A673 (cell line): Measurements from ENCODE around the gene CMTM8. TPM values are rescaled to one million over a fixed set of nuclear protein-coding genes. Genes with fewer than 3 reads are reported as not detected.

Experiments
- BruUV-seq: library from RNA; stranded (reverse); fragments of 400-500 nt; replicated peaks from 2 replicates; lab custom pipeline; 2021; lab: Mats Ljungman, UMichigan
- CTCF ChIA-PET: fragments of 300-600 bp; sonication (Branson Sonifier 250); formaldehyde crosslinking; loops from one replicate; lab custom pipeline; 2022; ENCODE audit warnings: antibody characterized with exemption; lab: Charles Lee
- POLR2A ChIA-PET: fragments of 300-600 bp; sonication (Branson Sonifier 250); formaldehyde crosslinking; loops from one replicate; lab custom pipeline; 2022; ENCODE audit warnings: antibody characterized with exemption; ENCODE audit not compliant: low non-redundant PET; lab: Charles Lee
- DNase-seq: peaks from one replicate; pipeline ENCODE4 v3.0.0-alpha.2; 2015; ENCODE audit warnings: low spot score
- H3K27ac ChIP-seq: fragments of 200-600 bp; sonication (generic); 2 replicates; pipeline ENCODE4 v1.5.1; 2016; ENCODE audit warnings: mixed run types, low read depth, mild to moderate bottlenecking, mixed read lengths, antibody characterized with exemption, low read length; ENCODE audit not compliant: poor library complexity, severe bottlenecking
- H3K27me3 ChIP-seq: fragments of 200-600 bp; sonication (generic); replicated peaks from 2 replicates; pipeline ENCODE4 v1.6.1; 2017; ENCODE audit warnings: mixed run types, low read depth, mild to moderate bottlenecking, mixed read lengths, antibody characterized with exemption, low read length; ENCODE audit not compliant: insufficient read depth, poor library complexity
- H3K36me3 ChIP-seq: fragments of 200-600 bp; sonication (generic); 2 replicates; pipeline ENCODE4 v1.6.1; 2016; ENCODE audit warnings: mixed run types, mild to moderate bottlenecking, mixed read lengths, antibody characterized with exemption, low read length; ENCODE audit not compliant: insufficient read depth, poor library complexity, severe bottlenecking
- H3K4me1 ChIP-seq: fragments of 200-600 bp; sonication (generic); 2 replicates; pipeline ENCODE4 v1.6.1; 2017; ENCODE audit warnings: mixed run types, mild to moderate bottlenecking, mixed read lengths, antibody characterized with exemption, low read length; ENCODE audit not compliant: insufficient read depth, poor library complexity, severe bottlenecking
- H3K4me3 ChIP-seq: fragments of 200-600 bp; sonication (generic); 2 replicates; pipeline ENCODE4 v1.5.1; 2016; ENCODE audit warnings: low read depth, mixed run types, mild to moderate bottlenecking, mixed read lengths, low read length; ENCODE audit not compliant: poor library complexity, severe bottlenecking
- H3K9me3 ChIP-seq: fragments of 200-600 bp; sonication (generic); 2 replicates; pipeline ENCODE4 v1.6.1; 2016; ENCODE audit warnings: mixed run types, low read depth, mild to moderate bottlenecking, mixed read lengths, antibody characterized with exemption, low read length; ENCODE audit not compliant: poor library complexity, severe bottlenecking
- EZH2 ChIP-seq: fragments of 200-600 bp; sonication (generic); IDR thresholded peaks from 2 replicates; pipeline ENCODE4 v1.6.1; 2017; ENCODE audit warnings: borderline replicate concordance, low read depth, mild to moderate bottlenecking, mixed read lengths, antibody characterized with exemption, low read length; ENCODE audit not compliant: poor library complexity, severe bottlenecking
- intact Hi-C: fragments of 100-400 bp; cut with micrococcal nuclease; formaldehyde crosslinking; loops from one replicate; pipeline ENCODE4 v1.10.0; 2022; ENCODE audit not compliant: unreplicated experiment
- total RNA-seq: library from RNA; stranded (reverse); gene quantifications from 2 replicates; pipeline ENCODE4 v1.2.3, GENCODE V29; 2021
- TF ChIP-seq, protein P1 (sequence below): fragments of 300-800, 200-600 bp; sonication (generic); conservative IDR thresholded peaks from 2 replicates; pipeline ENCODE4 v1.5.1; 2017; ENCODE audit warnings: low read depth, mild to moderate bottlenecking, antibody characterized with exemption, low read length, moderate library complexity, mixed read lengths

Gene CMTM8
- total RNA-seq, 1 experiment from 2014 or later: 2.1 TPM

DNA sequence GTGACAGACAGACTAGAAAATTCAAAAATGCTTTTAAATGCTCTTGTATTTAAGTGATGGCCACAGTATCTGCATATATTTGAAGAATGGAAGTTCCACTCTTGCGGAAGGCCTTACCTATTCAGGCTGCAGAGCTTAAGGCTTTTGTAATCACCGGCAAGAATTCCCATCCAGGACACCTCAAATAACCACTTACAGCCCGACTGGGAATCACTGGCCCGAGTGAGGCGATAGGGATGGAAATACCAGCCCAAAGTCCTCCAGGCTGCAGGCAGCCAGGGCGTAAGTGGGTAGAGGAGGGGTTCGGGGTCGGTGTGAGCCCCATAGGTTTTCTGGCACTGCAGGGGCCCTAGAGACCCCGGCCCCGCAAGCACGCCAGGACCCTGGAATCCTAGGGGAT, 162.6 kb downstream of the CMTM8 start:
- TF ChIP-seq, protein P1, sequence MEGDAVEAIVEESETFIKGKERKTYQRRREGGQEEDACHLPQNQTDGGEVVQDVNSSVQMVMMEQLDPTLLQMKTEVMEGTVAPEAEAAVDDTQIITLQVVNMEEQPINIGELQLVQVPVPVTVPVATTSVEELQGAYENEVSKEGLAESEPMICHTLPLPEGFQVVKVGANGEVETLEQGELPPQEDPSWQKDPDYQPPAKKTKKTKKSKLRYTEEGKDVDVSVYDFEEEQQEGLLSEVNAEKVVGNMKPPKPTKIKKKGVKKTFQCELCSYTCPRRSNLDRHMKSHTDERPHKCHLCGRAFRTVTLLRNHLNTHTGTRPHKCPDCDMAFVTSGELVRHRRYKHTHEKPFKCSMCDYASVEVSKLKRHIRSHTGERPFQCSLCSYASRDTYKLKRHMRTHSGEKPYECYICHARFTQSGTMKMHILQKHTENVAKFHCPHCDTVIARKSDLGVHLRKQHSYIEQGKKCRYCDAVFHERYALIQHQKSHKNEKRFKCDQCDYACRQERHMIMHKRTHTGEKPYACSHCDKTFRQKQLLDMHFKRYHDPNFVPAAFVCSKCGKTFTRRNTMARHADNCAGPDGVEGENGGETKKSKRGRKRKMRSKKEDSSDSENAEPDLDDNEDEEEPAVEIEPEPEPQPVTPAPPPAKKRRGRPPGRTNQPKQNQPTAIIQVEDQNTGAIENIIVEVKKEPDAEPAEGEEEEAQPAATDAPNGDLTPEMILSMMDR: no peak
- no peak for TF ChIP-seq EZH2
- CTCF ChIA-PET: no interaction called here
- no peak for DNase-seq
- H3K36me3 ChIP-seq: no peaks in the 10 kb centered on the region
- peak overlapping the region; percentile 35 for H3K4me3 ChIP-seq
- no TSS peak for BruUV-seq
- peaks cover 10% of the 10 kb centered on the region for H3K4me1 ChIP-seq
- H3K9me3 ChIP-seq: no peaks in the 10 kb centered on the region
- intact Hi-C loops: no loop called here
- H3K27ac ChIP-seq: no peak overlapping the region
- POLR2A ChIA-PET: no interaction called here
- H3K27me3 ChIP-seq: peaks cover 6% of the 10 kb centered on the region

GRCh38 chr3:32401556-32402081, 163.1 kb downstream of the CMTM8 start:
- no peaks in the 10 kb centered on the region for H3K36me3 ChIP-seq
- no peaks in the 10 kb centered on the region for H3K9me3 ChIP-seq
- peaks cover 6% of the 10 kb centered on the region for H3K27me3 ChIP-seq
- no peak for TF ChIP-seq EZH2
- TF ChIP-seq, protein P1: no peak
- no peak overlapping the region for H3K27ac ChIP-seq
- intact Hi-C loops: no loop called here
- H3K4me1 ChIP-seq: peaks cover 10% of the 10 kb centered on the region
- H3K4me3 ChIP-seq: peak overlapping the region; percentile 35
- peak; percentile 71 for DNase-seq
- BruUV-seq: no TSS peak
- ChIA-PET POLR2A (no interaction called here), CTCF (no interaction called here)

GRCh38 chr3:32403663-32404062, 165.2 kb downstream of the CMTM8 start:
- Histone ChIP-seq H3K9me3 (no peaks in the 10 kb centered on the region), H3K27me3 (peaks cover 11% of the 10 kb centered on the region), H3K4me3 (no peak overlapping the region), H3K27ac (no peak overlapping the region), H3K4me1 (peaks cover 10% of the 10 kb centered on the region), H3K36me3 (no peaks in the 10 kb centered on the region)
- TF ChIP-seq, protein P1: no peak
- TF ChIP-seq EZH2: no peak
- no TSS peak for BruUV-seq
- ChIA-PET CTCF (no interaction called here), POLR2A (no interaction called here)
- intact Hi-C loops: no loop called here
- DNase-seq: no peak
